Measurements from ENCODE around the gene SPECC1.

DNA sequence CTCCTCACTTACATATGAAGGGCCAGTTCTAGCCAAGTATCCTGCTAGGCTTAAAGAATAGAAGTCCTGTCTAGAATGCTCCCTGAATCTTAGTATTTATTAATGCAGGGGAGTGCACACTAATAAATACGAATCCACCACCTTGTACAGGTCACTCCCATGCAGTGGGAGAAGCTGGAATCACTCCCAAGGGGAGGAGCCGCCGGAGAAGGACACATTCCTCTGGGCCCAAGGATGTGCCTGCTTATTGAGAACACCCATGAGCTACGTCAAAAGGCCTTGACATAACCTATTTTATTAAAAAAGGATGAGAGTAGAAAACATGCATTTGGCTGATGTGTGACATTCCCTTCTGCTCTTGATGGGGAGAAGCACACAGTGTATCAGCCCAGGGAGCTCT, 223.5 kb downstream of the SPECC1 start:
- TF ChIP-seq EZH2 (IDR thresholded peaks at IDR 0.05; ENCODE audit: borderline replicate concordance, low read depth, low read length, severe bottlenecking) (no peak), CTCF (IDR thresholded peaks at IDR 0.05; ENCODE audit: extremely low read depth in 1 of 2, insufficient read depth in 1 of 2, low read depth in 1 of 2, low read length in 2 of 2) (no peak), POLR2A (IDR thresholded peaks at IDR 0.05; ENCODE audit: low read depth, low read length) (no peak), GATA2 (IDR thresholded peaks at IDR 0.05; ENCODE audit: insufficient read depth, insufficient read length, low read depth, low read length) (no peak), POLR2AphosphoS5 (IDR thresholded peaks at IDR 0.05; ENCODE audit: insufficient read depth, low read depth, low read length) (no peak), MAX (IDR thresholded peaks at IDR 0.05; ENCODE audit: insufficient read depth, insufficient read length) (no peak), MYC (IDR thresholded peaks at IDR 0.05; ENCODE audit: low read depth, low read length) (no peak), FOS (IDR thresholded peaks at IDR 0.05; ENCODE audit: borderline replicate concordance, insufficient read depth, low read length) (no peak)
